ENCODE measurements around the gene TIMM29.

The TIMM29 gene

GRCh38 chr19:10920781-10921180, 7.8 kb upstream of the TIMM29 start:
- Histone ChIP-seq H2AFZ (ENCODE audit: low read depth, low read length) (no peak overlapping the region), H3K27ac (ENCODE audit: low read length) (no peak overlapping the region), H3K9me3 (ENCODE audit: insufficient read depth, low read length) (no peaks in the 10 kb centered on the region), H4K20me1 (ENCODE audit: insufficient read depth, low read length) (no peaks in the 10 kb centered on the region), H3K4me3 (ENCODE audit: low read length) (no peak overlapping the region), H3K4me1 (ENCODE audit: low read length) (no peaks in the 10 kb centered on the region), H3K27me3 (ENCODE audit: low read depth, low read length) (no peaks in the 10 kb centered on the region), H3K9ac (ENCODE audit: low read length) (no peak overlapping the region), H3K4me2 (ENCODE audit: low read length) (no peak overlapping the region), H3K36me3 (replicated peaks; ENCODE audit: low read depth, low read length) (peaks cover 47% of the 10 kb centered on the region), H3K79me2 (ENCODE audit: low read length) (no peaks in the 10 kb centered on the region)
- no peak for TF ChIP-seq EZH2phosphoT487 (IDR thresholded peaks at IDR 0.05; ENCODE audit: low read depth)

GRCh38 chr19:10921199-10921909, 7.3 kb upstream of the TIMM29 start:
- Histone ChIP-seq H4K20me1 (ENCODE audit: insufficient read depth, low read length) (no peaks in the 10 kb centered on the region), H3K4me3 (ENCODE audit: low read length) (no peak overlapping the region), H3K9me3 (ENCODE audit: insufficient read depth, low read length) (no peaks in the 10 kb centered on the region), H3K79me2 (ENCODE audit: low read length) (no peaks in the 10 kb centered on the region), H3K4me2 (ENCODE audit: low read length) (no peak overlapping the region), H3K9ac (ENCODE audit: low read length) (no peak overlapping the region), H3K36me3 (replicated peaks; ENCODE audit: low read depth, low read length) (peaks cover 42% of the 10 kb centered on the region), H2AFZ (ENCODE audit: low read depth, low read length) (no peak overlapping the region), H3K4me1 (ENCODE audit: low read length) (no peaks in the 10 kb centered on the region), H3K27me3 (ENCODE audit: low read depth, low read length) (no peaks in the 10 kb centered on the region), H3K27ac (ENCODE audit: low read length) (no peak overlapping the region)
- no peak for TF ChIP-seq EZH2phosphoT487 (IDR thresholded peaks at IDR 0.05; ENCODE audit: low read depth)

DNA sequence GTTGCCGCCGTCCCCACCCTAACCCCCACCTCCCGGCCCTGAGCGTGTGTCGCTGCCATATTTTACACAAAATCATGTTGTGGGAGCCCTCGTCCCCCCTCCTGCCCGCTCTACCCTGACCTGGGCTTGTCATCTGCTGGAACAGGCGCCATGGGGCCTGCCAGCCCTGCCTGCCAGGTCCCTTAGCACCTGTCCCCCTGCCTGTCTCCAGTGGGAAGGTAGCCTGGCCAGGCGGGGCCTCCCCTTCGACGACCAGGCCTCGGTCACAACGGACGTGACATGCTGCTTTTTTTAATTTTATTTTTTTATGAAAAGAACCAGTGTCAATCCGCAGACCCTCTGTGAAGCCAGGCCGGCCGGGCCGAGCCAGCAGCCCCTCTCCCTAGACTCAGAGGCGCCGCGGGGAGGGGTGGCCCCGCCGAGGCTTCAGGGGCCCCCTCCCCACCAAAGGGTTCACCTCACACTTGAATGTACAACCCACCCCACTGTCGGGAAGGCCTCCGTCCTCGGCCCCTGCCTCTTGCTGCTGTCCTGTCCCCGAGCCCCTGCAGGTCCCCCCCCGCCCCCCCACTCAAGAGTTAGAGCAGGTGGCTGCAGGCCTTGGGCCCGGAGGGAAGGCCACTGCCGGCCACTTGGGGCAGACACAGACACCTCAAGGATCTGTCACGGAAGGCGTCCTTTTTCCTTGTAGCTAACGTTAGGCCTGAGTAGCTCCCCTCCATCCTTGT, 6.5 kb upstream of the TIMM29 start:
- TF ChIP-seq CTCF (IDR thresholded peaks at IDR 0.05; ENCODE audit: low read depth, low read length): no peak
- no peak for TF ChIP-seq EZH2phosphoT487 (IDR thresholded peaks at IDR 0.05; ENCODE audit: low read depth)

GRCh38 chr19:10922638-10923014, 6.0 kb upstream of the TIMM29 start:
- Histone ChIP-seq H3K9me3 (ENCODE audit: insufficient read depth, low read length) (no peaks in the 10 kb centered on the region), H3K79me2 (ENCODE audit: low read length) (0 out of 2 replicates have a peak, but pooled peaks cover 4% of the 10 kb centered on the region), H3K4me3 (ENCODE audit: low read length) (no peak overlapping the region), H2AFZ (ENCODE audit: low read depth, low read length) (no peak overlapping the region), H3K4me2 (ENCODE audit: low read length) (no peak overlapping the region), H3K9ac (ENCODE audit: low read length) (no peak overlapping the region), H3K4me1 (ENCODE audit: low read length) (peaks cover 5% of the 10 kb centered on the region), H3K27ac (ENCODE audit: low read length) (no peak overlapping the region), H3K27me3 (ENCODE audit: low read depth, low read length) (no peaks in the 10 kb centered on the region), H4K20me1 (ENCODE audit: insufficient read depth, low read length) (no peaks in the 10 kb centered on the region), H3K36me3 (replicated peaks; ENCODE audit: low read depth, low read length) (peaks cover 38% of the 10 kb centered on the region)
- TF ChIP-seq CTCF (IDR thresholded peaks at IDR 0.05; ENCODE audit: low read depth, low read length) (no peak), EZH2phosphoT487 (IDR thresholded peaks at IDR 0.05; ENCODE audit: low read depth) (no peak)

More for the DNA sequence above, 6.5 kb upstream of the TIMM29 start:
- Histone ChIP-seq H3K4me2 (ENCODE audit: low read length) (no peak overlapping the region), H3K9me3 (ENCODE audit: insufficient read depth, low read length) (no peaks in the 10 kb centered on the region), H2AFZ (ENCODE audit: low read depth, low read length) (no peak overlapping the region), H3K9ac (ENCODE audit: low read length) (no peak overlapping the region), H3K27me3 (ENCODE audit: low read depth, low read length) (no peaks in the 10 kb centered on the region), H3K27ac (ENCODE audit: low read length) (no peak overlapping the region), H3K36me3 (replicated peaks; ENCODE audit: low read depth, low read length) (peaks cover 38% of the 10 kb centered on the region), H3K4me1 (ENCODE audit: low read length) (no peaks in the 10 kb centered on the region; the same call in 1 of the 2 replicates), H3K79me2 (ENCODE audit: low read length) (no peaks in the 10 kb centered on the region), H3K4me3 (ENCODE audit: low read length) (no peak overlapping the region), H4K20me1 (ENCODE audit: insufficient read depth, low read length) (no peaks in the 10 kb centered on the region)
